HG02970 (cell line): ENCODE results near the gene NPY1R.

Experiments used
- ATAC-seq: cut with Tn5 transposase; IDR thresholded peaks from one replicate; pipeline ENCODE4 v1.9.1; 2021; ENCODE audit warnings: mild to moderate bottlenecking, moderate library complexity, moderate number of reproducible peaks; ENCODE audit not compliant: unreplicated experiment, low FRiP score

The NPY1R gene

DNA sequence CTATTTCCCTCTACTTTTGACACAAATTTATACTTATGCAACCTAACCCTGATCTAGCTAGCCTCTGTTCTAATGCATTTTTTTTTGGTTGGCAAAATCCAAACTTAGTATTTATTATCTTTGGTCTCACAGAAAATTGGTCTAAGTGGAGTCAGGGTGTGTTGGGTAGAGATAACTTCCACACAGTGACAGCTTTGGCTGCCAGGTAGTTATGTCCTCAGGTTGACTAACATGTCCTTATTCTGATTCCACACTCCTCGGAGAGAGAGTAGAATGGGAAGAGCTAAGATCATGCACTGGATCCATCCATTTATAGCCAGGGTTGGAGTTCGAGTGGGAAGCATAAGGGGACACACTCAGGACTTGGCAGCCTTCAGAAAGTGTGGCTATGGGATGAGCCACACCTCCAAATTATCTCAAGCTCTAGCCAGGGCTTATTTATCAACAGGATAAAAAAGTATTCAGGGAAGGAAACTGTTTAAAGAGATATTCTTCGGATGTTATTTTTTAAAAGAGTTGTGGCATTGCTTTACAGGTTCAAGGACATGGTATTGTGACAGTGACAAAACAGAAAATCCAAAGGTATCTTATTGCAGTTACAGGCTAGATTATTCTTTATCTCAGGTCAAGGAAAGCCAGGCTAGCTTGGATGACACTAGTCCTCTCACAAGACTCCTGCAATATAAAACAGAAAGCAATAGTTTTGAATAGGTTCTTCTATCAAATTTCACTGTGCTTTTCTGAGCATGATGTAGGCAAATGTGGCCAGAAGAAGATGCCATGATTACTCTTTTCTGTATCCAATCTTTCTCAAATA, 51.5 kb downstream of the NPY1R start:
- ATAC-seq, result no peak

DNA sequence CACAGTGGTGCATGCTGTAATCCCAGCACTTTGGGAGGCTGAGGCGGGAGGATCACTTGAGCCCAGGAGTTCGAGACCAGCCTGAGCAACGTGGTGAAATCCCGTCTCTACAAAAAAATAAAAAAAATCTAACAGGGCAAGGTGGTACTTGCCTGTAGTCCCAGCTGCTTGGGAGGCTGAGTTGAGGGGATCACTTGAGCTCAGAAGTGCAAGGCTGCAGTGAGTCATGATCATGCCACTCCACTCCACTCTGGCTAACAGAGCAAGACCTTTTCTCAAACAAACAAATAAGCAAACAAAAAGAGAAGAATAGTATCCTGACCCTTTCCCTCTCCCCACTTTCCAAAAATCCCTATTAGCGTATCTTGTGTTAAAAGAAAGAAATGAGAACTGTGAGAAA, 52.7 kb downstream of the NPY1R start:
- no peak for ATAC-seq

DNA sequence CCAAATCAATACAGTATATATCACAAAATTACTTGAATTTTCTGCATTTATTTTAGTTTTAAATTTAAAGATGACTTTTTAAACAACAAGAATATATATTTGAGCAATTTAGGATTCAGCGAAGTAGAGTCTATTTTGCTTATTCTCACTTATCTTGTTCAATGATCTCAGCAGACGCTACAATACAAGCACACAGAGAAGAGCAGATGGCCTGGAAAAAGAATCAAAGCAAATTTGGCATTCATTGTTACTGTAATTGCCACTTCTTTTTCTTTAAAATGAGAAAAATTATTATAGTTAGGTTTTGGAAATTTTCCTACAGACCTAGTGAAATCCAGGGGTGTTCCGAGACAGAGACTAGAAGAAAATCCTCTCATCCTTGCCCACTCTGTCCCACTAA, 57.5 kb downstream of the NPY1R start:
- ATAC-seq, result no peak
